Measurements from ENCODE around the gene CLCNKA. TPM values are rescaled to one million over a fixed set of nuclear protein-coding genes. Genes with fewer than 3 reads are reported as not detected.

The CLCNKA gene
- total RNA-seq, 1 donor from 2014 or later: under 0.01 TPM

- no peaks in the 10 kb centered on the region for H3K36me3 ChIP-seq (ENCODE audit: control insufficient read depth in 3 of 3, insufficient read depth in 3 of 3, low read length in 3 of 3)
- no peak overlapping the region for H3K9ac ChIP-seq (ENCODE audit: low read depth in 1 of 3, low read length in 3 of 3)
- H3K4me1 ChIP-seq (ENCODE audit: control insufficient read depth in 3 of 3, insufficient read depth in 3 of 3, low read length in 3 of 3): peaks cover 12 to 16% (median 16%) of the 10 kb centered on the region in 3 donors
- no peak overlapping the region for H3K27ac ChIP-seq (ENCODE audit: low read depth, low read length)
- no peak overlapping the region for H3K4me3 ChIP-seq (ENCODE audit: low read length in 3 of 3)
- no peaks in the 10 kb centered on the region for H3K9me3 ChIP-seq (ENCODE audit: control insufficient read depth in 3 of 3, low read length in 3 of 3)
- peaks cover 0 to 14% (median 12%) of the 10 kb centered on the region in 3 donors for H3K27me3 ChIP-seq (ENCODE audit: control insufficient read depth in 3 of 3, insufficient read depth in 3 of 3, low read length in 3 of 3)
These were observed 44.4 kb downstream of the CLCNKA start for GRCh38 chr1:16066245-16066644.

DNA sequence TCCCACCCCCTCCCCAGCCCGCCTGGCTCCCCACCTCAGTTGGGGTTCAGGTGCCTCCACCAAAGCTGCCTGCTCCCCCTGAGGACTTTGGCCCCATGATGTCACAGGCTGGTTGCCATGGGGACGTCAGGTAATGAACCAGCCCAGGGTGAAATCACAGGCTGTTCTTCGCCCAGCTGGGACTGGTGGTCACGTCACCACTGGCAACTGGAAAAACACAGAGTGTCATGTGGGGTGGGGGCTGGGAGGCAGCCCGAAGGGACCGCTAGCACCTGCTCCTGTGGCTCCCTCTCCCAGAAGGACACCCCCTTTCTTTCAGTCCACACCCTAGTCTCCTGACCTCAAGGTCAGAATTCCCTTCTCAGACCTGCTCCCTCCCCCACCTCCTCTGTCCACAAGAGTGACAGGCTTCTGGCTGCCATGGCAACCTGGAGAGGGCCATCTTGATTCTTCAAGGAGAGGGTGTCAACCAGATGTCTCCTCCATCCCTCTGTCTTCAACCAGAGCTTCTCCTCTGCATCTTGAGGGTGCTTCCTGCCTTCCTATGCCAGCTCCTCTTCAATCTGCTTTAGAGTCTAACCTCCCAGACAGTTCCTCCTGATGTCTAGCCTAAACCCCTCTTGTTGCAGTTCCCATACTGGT, 45.4 kb downstream of the CLCNKA start:
- H3K27me3 ChIP-seq (ENCODE audit: control insufficient read depth in 3 of 3, insufficient read depth in 3 of 3, low read length in 3 of 3): peaks cover 0 to 19% (median 15%) of the 10 kb centered on the region in 3 donors
- H3K4me3 ChIP-seq (ENCODE audit: low read length in 3 of 3): no peak overlapping the region
- H3K9me3 ChIP-seq (ENCODE audit: control insufficient read depth in 3 of 3, low read length in 3 of 3): no peaks in the 10 kb centered on the region
- no peaks in the 10 kb centered on the region for H3K36me3 ChIP-seq (ENCODE audit: control insufficient read depth in 3 of 3, insufficient read depth in 3 of 3, low read length in 3 of 3)
- H3K4me1 ChIP-seq (ENCODE audit: control insufficient read depth in 3 of 3, insufficient read depth in 3 of 3, low read length in 3 of 3): peaks cover 12 to 16% (median 16%) of the 10 kb centered on the region in 3 donors
- H3K9ac ChIP-seq (ENCODE audit: low read depth in 1 of 3, low read length in 3 of 3): no peak overlapping the region
- H3K27ac ChIP-seq (ENCODE audit: low read depth, low read length): no peak overlapping the region

- no peak overlapping the region for H3K4me3 ChIP-seq (ENCODE audit: low read length in 3 of 3)
- no peaks in the 10 kb centered on the region for H3K9me3 ChIP-seq (ENCODE audit: control insufficient read depth in 3 of 3, low read length in 3 of 3)
- H3K9ac ChIP-seq (ENCODE audit: low read depth in 1 of 3, low read length in 3 of 3): peak overlapping the region in 1 of 3 donors; percentile 33
- no peaks in the 10 kb centered on the region for H3K36me3 ChIP-seq (ENCODE audit: control insufficient read depth in 3 of 3, insufficient read depth in 3 of 3, low read length in 3 of 3)
- peaks cover 12 to 17% (median 16%) of the 10 kb centered on the region in 3 donors for H3K4me1 ChIP-seq (ENCODE audit: control insufficient read depth in 3 of 3, insufficient read depth in 3 of 3, low read length in 3 of 3)
- H3K27me3 ChIP-seq (ENCODE audit: control insufficient read depth in 3 of 3, insufficient read depth in 3 of 3, low read length in 3 of 3): peaks cover 0 to 24% (median 17%) of the 10 kb centered on the region in 3 donors
- no peak overlapping the region for H3K27ac ChIP-seq (ENCODE audit: low read depth, low read length)
These were observed 46.1 kb downstream of the CLCNKA start for GRCh38 chr1:16067933-16068332.

GRCh38 chr1:16068356-16069270, 46.8 kb downstream of the CLCNKA start:
- Histone ChIP-seq H3K4me1 (ENCODE audit: control insufficient read depth in 3 of 3, insufficient read depth in 3 of 3, low read length in 3 of 3) (peaks cover 15 to 19% (median 16%) of the 10 kb centered on the region in 3 donors), H3K9ac (ENCODE audit: low read depth in 1 of 3, low read length in 3 of 3) (no peak overlapping the region), H3K36me3 (ENCODE audit: control insufficient read depth in 3 of 3, insufficient read depth in 3 of 3, low read length in 3 of 3) (no peaks in the 10 kb centered on the region), H3K9me3 (ENCODE audit: control insufficient read depth in 3 of 3, low read length in 3 of 3) (no peaks in the 10 kb centered on the region), H3K27ac (ENCODE audit: low read depth, low read length) (no peak overlapping the region), H3K27me3 (ENCODE audit: control insufficient read depth in 3 of 3, insufficient read depth in 3 of 3, low read length in 3 of 3) (peaks cover under 1 to 29% (median 18%) of the 10 kb centered on the region in 3 donors), H3K4me3 (ENCODE audit: low read length in 3 of 3) (no peak overlapping the region)

DNA sequence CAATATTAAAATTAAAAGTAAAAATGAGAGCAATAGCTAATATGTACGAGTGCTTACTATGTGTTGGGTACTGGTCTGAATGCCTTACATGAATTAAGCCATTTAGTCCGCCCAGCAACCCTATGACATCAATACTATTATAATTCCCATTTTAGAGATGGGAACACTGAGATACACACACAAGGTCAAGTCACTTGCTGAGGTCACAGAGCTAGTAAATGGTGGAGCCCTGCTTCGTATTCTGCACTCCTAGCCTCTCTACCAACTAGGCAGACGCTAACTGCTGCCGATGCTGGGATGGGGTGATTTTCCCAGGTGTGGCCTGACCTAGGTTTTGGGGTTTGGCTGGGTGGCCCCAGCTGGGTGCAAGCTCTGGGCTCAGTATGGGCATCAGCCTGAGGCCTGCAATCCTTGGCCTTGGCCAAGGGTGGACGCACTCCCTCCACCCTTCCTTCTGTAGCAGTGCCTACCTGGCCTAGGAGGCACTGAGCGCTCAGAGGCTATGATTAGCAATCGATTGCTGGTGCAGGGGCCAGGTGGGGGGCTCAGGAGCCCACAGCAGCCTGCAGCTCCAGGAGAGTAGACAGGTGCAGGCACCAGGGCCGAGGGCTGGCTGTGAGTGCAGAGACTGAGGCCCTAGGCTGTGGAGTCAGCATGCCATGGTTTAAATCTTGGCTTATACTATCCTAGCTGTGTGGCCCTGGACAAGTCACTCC, 49.0 kb downstream of the CLCNKA start:
- Histone ChIP-seq H3K4me1 (ENCODE audit: control insufficient read depth in 3 of 3, insufficient read depth in 3 of 3, low read length in 3 of 3) (peaks cover 15 to 29% (median 21%) of the 10 kb centered on the region in 3 donors), H3K4me3 (ENCODE audit: low read length in 3 of 3) (no peak overlapping the region), H3K27me3 (ENCODE audit: control insufficient read depth in 3 of 3, insufficient read depth in 3 of 3, low read length in 3 of 3) (peaks cover 9 to 31% (median 11%) of the 10 kb centered on the region in 3 donors), H3K36me3 (ENCODE audit: control insufficient read depth in 3 of 3, insufficient read depth in 3 of 3, low read length in 3 of 3) (no peaks in the 10 kb centered on the region), H3K9me3 (ENCODE audit: control insufficient read depth in 3 of 3, low read length in 3 of 3) (no peaks in the 10 kb centered on the region), H3K9ac (ENCODE audit: low read depth in 1 of 3, low read length in 3 of 3) (no peak overlapping the region), H3K27ac (ENCODE audit: low read depth, low read length) (no peak overlapping the region)

DNA sequence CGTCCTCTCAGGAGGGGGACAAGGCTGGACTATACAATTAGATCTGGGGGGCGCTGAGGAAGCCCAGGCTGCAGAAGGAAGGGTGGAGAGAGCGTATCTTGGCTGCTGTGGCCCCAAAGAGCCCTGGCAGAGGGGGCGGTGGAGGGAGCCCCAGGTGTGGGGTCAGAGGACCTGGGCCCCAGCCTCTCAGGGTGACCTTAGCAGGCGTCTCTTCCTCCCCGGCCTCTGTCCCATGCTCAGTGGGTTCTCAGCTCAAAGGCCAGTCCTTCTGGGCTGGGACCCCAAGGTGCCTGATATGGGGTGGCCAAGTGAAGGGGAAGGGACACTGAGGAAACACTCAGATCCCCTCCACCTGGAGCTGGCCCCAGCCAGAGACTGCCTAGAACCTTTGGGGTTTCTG, 49.8 kb downstream of the CLCNKA start:
- Histone ChIP-seq H3K36me3 (ENCODE audit: control insufficient read depth in 3 of 3, insufficient read depth in 3 of 3, low read length in 3 of 3) (no peaks in the 10 kb centered on the region), H3K9ac (ENCODE audit: low read depth in 1 of 3, low read length in 3 of 3) (no peak overlapping the region), H3K4me3 (ENCODE audit: low read length in 3 of 3) (no peak overlapping the region), H3K27ac (ENCODE audit: low read depth, low read length) (no peak overlapping the region), H3K9me3 (ENCODE audit: control insufficient read depth in 3 of 3, low read length in 3 of 3) (no peaks in the 10 kb centered on the region), H3K4me1 (ENCODE audit: control insufficient read depth in 3 of 3, insufficient read depth in 3 of 3, low read length in 3 of 3) (peaks cover 15 to 36% (median 24%) of the 10 kb centered on the region in 3 donors), H3K27me3 (ENCODE audit: control insufficient read depth in 3 of 3, insufficient read depth in 3 of 3, low read length in 3 of 3) (peaks cover 9 to 35% (median 11%) of the 10 kb centered on the region in 3 donors)

- H3K4me1 ChIP-seq (ENCODE audit: control insufficient read depth in 3 of 3, insufficient read depth in 3 of 3, low read length in 3 of 3): peaks cover 15 to 40% (median 29%) of the 10 kb centered on the region in 3 donors
- peaks cover 9 to 35% (median 10%) of the 10 kb centered on the region in 3 donors for H3K27me3 ChIP-seq (ENCODE audit: control insufficient read depth in 3 of 3, insufficient read depth in 3 of 3, low read length in 3 of 3)
- H3K27ac ChIP-seq (ENCODE audit: low read depth, low read length): no peak overlapping the region
- no peak overlapping the region for H3K4me3 ChIP-seq (ENCODE audit: low read length in 3 of 3)
- H3K9me3 ChIP-seq (ENCODE audit: control insufficient read depth in 3 of 3, low read length in 3 of 3): no peaks in the 10 kb centered on the region
- H3K9ac ChIP-seq (ENCODE audit: low read depth in 1 of 3, low read length in 3 of 3): no peak overlapping the region
- H3K36me3 ChIP-seq (ENCODE audit: control insufficient read depth in 3 of 3, insufficient read depth in 3 of 3, low read length in 3 of 3): no peaks in the 10 kb centered on the region
These were observed 50.3 kb downstream of the CLCNKA start for GRCh38 chr1:16072095-16072494.

- Histone ChIP-seq H3K27me3 (ENCODE audit: control insufficient read depth in 3 of 3, insufficient read depth in 3 of 3, low read length in 3 of 3) (peaks cover 7 to 35% (median 9%) of the 10 kb centered on the region in 3 donors), H3K27ac (ENCODE audit: low read depth, low read length) (no peak overlapping the region), H3K4me3 (ENCODE audit: low read length in 3 of 3) (no peak overlapping the region), H3K4me1 (ENCODE audit: control insufficient read depth in 3 of 3, insufficient read depth in 3 of 3, low read length in 3 of 3) (peaks cover 12 to 35% (median 26%) of the 10 kb centered on the region in 3 donors), H3K9ac (ENCODE audit: low read depth in 1 of 3, low read length in 3 of 3) (no peak overlapping the region), H3K9me3 (ENCODE audit: control insufficient read depth in 3 of 3, low read length in 3 of 3) (no peaks in the 10 kb centered on the region), H3K36me3 (ENCODE audit: control insufficient read depth in 3 of 3, insufficient read depth in 3 of 3, low read length in 3 of 3) (no peaks in the 10 kb centered on the region)
These were observed 51.0 kb downstream of the CLCNKA start for GRCh38 chr1:16072616-16073484.

Data from skeletal muscle tissue (tissue), 4 donors.